HG02973 (cell line): ENCODE measurements around the gene SPATA20.

ENCODE experiments used
- ATAC-seq: cut with Tn5 transposase; IDR thresholded peaks from one replicate; pipeline ENCODE4 v1.9.1; 2021; ENCODE audit warnings: moderate library complexity; ENCODE audit not compliant: unreplicated experiment

SPATA20 gene

GRCh38 chr17:50538549-50539410 lies 8.2 kb upstream of the SPATA20 start:
- ATAC-seq: no peak

GRCh38 chr17:50539762-50540559 lies 7.0 kb upstream of the SPATA20 start:
- ATAC-seq: no peak

- ATAC-seq: no peak
Measured at GRCh38 chr17:50540560-50541401, 6.2 kb upstream of the SPATA20 start.

- ATAC-seq: no peak
Measured at GRCh38 chr17:50541402-50541715, 5.6 kb upstream of the SPATA20 start.

- peak; percentile 56 for ATAC-seq
Measured at GRCh38 chr17:50541716-50542688, 5.0 kb upstream of the SPATA20 start.

- no peak for ATAC-seq
Measured at GRCh38 chr17:50542795-50543774, 3.9 kb upstream of the SPATA20 start.

- ATAC-seq: no peak
Measured at GRCh38 chr17:50544516-50544915, 2.5 kb upstream of the SPATA20 start.

- no peak for ATAC-seq
Measured at GRCh38 chr17:50545311-50545710, 1.7 kb upstream of the SPATA20 start.

- no peak for ATAC-seq
Measured at GRCh38 chr17:50546701-50547034, 306 bp upstream of the SPATA20 start.

GRCh38 chr17:50547736-50548083 lies 736 bp downstream of the SPATA20 start:
- no peak for ATAC-seq

- ATAC-seq: no peak
Measured at GRCh38 chr17:50548831-50549230, 1.9 kb downstream of the SPATA20 start.

GRCh38 chr17:50549256-50549941 lies 2.4 kb downstream of the SPATA20 start:
- no peak for ATAC-seq

- no peak for ATAC-seq
Measured at GRCh38 chr17:50549969-50550368, 3.0 kb downstream of the SPATA20 start.

GRCh38 chr17:50550661-50551432 lies 3.9 kb downstream of the SPATA20 start:
- ATAC-seq: no peak

GRCh38 chr17:50551433-50551815 lies 4.5 kb downstream of the SPATA20 start:
- ATAC-seq: no peak

GRCh38 chr17:50551884-50552283 lies 4.9 kb downstream of the SPATA20 start:
- ATAC-seq: no peak

- no peak for ATAC-seq
Measured at GRCh38 chr17:50554201-50554600, 7.2 kb downstream of the SPATA20 start.

GRCh38 chr17:50556803-50557202 lies 9.8 kb downstream of the SPATA20 start:
- ATAC-seq: no peak
